ENCODE results near the gene RASL12. TPM values are rescaled to one million over a fixed set of nuclear protein-coding genes. Genes with fewer than 3 reads are reported as not detected.

The RASL12 gene
- total and polyA plus RNA-seq, 2 of the 8 experiments (the other 6 are each of a cell fraction or from before 2014, with no cell fraction given) = 9.5 to 10.3 TPM

DNA sequence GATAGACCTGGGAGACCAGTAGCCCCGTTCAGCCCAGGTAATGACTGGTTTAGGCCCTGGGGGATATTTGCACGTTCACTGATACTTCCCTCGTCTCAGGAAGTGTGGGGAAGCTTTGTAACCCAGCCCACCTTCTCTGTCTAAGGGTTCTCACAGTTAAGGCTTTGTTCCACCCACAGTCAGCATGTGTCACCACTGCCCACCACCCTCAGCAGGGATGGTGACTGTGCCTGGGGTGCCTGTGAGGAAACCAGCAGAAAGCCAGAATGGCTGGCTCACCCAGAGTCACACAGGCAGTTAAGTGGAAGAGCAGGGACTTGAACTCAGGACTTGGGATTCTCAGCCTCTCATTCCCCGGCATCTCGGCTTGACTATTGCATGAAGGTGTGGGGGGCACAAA is 14.0 kb upstream of the RASL12 start (continued):
- TF ChIP-seq, protein P1, sequence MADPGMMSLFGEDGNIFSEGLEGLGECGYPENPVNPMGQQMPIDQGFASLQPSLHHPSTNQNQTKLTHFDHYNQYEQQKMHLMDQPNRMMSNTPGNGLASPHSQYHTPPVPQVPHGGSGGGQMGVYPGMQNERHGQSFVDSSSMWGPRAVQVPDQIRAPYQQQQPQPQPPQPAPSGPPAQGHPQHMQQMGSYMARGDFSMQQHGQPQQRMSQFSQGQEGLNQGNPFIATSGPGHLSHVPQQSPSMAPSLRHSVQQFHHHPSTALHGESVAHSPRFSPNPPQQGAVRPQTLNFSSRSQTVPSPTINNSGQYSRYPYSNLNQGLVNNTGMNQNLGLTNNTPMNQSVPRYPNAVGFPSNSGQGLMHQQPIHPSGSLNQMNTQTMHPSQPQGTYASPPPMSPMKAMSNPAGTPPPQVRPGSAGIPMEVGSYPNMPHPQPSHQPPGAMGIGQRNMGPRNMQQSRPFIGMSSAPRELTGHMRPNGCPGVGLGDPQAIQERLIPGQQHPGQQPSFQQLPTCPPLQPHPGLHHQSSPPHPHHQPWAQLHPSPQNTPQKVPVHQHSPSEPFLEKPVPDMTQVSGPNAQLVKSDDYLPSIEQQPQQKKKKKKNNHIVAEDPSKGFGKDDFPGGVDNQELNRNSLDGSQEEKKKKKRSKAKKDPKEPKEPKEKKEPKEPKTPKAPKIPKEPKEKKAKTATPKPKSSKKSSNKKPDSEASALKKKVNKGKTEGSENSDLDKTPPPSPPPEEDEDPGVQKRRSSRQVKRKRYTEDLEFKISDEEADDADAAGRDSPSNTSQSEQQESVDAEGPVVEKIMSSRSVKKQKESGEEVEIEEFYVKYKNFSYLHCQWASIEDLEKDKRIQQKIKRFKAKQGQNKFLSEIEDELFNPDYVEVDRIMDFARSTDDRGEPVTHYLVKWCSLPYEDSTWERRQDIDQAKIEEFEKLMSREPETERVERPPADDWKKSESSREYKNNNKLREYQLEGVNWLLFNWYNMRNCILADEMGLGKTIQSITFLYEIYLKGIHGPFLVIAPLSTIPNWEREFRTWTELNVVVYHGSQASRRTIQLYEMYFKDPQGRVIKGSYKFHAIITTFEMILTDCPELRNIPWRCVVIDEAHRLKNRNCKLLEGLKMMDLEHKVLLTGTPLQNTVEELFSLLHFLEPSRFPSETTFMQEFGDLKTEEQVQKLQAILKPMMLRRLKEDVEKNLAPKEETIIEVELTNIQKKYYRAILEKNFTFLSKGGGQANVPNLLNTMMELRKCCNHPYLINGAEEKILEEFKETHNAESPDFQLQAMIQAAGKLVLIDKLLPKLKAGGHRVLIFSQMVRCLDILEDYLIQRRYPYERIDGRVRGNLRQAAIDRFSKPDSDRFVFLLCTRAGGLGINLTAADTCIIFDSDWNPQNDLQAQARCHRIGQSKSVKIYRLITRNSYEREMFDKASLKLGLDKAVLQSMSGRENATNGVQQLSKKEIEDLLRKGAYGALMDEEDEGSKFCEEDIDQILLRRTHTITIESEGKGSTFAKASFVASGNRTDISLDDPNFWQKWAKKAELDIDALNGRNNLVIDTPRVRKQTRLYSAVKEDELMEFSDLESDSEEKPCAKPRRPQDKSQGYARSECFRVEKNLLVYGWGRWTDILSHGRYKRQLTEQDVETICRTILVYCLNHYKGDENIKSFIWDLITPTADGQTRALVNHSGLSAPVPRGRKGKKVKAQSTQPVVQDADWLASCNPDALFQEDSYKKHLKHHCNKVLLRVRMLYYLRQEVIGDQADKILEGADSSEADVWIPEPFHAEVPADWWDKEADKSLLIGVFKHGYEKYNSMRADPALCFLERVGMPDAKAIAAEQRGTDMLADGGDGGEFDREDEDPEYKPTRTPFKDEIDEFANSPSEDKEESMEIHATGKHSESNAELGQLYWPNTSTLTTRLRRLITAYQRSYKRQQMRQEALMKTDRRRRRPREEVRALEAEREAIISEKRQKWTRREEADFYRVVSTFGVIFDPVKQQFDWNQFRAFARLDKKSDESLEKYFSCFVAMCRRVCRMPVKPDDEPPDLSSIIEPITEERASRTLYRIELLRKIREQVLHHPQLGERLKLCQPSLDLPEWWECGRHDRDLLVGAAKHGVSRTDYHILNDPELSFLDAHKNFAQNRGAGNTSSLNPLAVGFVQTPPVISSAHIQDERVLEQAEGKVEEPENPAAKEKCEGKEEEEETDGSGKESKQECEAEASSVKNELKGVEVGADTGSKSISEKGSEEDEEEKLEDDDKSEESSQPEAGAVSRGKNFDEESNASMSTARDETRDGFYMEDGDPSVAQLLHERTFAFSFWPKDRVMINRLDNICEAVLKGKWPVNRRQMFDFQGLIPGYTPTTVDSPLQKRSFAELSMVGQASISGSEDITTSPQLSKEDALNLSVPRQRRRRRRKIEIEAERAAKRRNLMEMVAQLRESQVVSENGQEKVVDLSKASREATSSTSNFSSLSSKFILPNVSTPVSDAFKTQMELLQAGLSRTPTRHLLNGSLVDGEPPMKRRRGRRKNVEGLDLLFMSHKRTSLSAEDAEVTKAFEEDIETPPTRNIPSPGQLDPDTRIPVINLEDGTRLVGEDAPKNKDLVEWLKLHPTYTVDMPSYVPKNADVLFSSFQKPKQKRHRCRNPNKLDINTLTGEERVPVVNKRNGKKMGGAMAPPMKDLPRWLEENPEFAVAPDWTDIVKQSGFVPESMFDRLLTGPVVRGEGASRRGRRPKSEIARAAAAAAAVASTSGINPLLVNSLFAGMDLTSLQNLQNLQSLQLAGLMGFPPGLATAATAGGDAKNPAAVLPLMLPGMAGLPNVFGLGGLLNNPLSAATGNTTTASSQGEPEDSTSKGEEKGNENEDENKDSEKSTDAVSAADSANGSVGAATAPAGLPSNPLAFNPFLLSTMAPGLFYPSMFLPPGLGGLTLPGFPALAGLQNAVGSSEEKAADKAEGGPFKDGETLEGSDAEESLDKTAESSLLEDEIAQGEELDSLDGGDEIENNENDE (IDR thresholded peaks at IDR 0.05; ENCODE audit: insufficient replicate concordance, low read length) = no peak
- TF ChIP-seq ZNF274 (IDR thresholded peaks at IDR 0.05; ENCODE audit: borderline replicate concordance, extremely low read depth, low read length) (no peak), POU5F1 (IDR thresholded peaks at IDR 0.05; ENCODE audit: low read depth, low read length) (no peak)
